A549 (cell line): ENCODE data around the gene DUS3L. TPM values are rescaled to one million over a fixed set of nuclear protein-coding genes. Genes with fewer than 3 reads are reported as not detected.

Experiments
- ATAC-seq, 2 experiments: fragments of 200-7000 bp in 1 of 2; fragments of >200 bp in 1 of 2; cut with Nextera tagmentation in 1 of 2; cut with Tn5 transposase in 1 of 2; 3 replicates each; pipeline versions ENCODE4 v1.8.0 to v1.9.1; 2018 to 2020; ENCODE audit warnings: mild to moderate bottlenecking in 1 of 2, moderate library complexity in 1 of 2
- CTCF ChIA-PET: fragments of 300-600 bp; sonication (Branson Sonifier 250); formaldehyde crosslinking; extraction: SDS; loops from one replicate; lab custom pipeline; 2021; ENCODE audit warnings: antibody characterized with exemption, inconsistent platforms; lab: Yijun Ruan, JAX
- POLR2A ChIA-PET: fragments of 350-600 bp; formaldehyde crosslinking; extraction: SDS; loops from one replicate; lab custom pipeline; 2021; ENCODE audit warnings: antibody characterized with exemption, inconsistent platforms; lab: Yijun Ruan, JAX
- DNase-seq, 2 experiments: peaks; one replicate each; pipeline versions ENCODE4 v3.0.0 to v3.0.0-alpha.2; 2011 to 2016; ENCODE audit warnings: low read depth in 1 of 2, low spot score in 1 of 2
- FAIRE-seq: peaks from 2 replicates; lab custom pipeline; 2011; peaks lifted over from hg19 to GRCh38; lab: Jason Lieb, UNC
- H3K27ac ChIP-seq, 2 experiments: fragments of >200 bp; sonication (Bioruptor Twin); formaldehyde crosslinking; 3 replicates each; pipeline ENCODE4 v1.5.1; 2016 to 2017
- H3K4me1 ChIP-seq: fragments of >200 bp; sonication (Bioruptor Twin); formaldehyde crosslinking; 3 replicates; pipeline ENCODE4 v1.6.1; 2016
- H3K4me2 ChIP-seq: fragments of >200 bp; sonication (Bioruptor Twin); formaldehyde crosslinking; 3 replicates; pipeline ENCODE4 v1.6.1; 2016
- H3K4me3 ChIP-seq: fragments of >200 bp; sonication (Bioruptor Twin); formaldehyde crosslinking; 3 replicates; pipeline ENCODE4 v1.5.1; 2016
- H3K9me3 ChIP-seq: fragments of >200 bp; sonication (Bioruptor Twin); formaldehyde crosslinking; 3 replicates; pipeline ENCODE4 v1.6.1; 2016
- CHD4 ChIP-seq: fragments of 200-600 bp; sonication (generic); IDR thresholded peaks from 2 replicates; pipeline ENCODE4 v1.6.1; 2016; ENCODE audit warnings: antibody characterized with exemption, mild to moderate bottlenecking, borderline replicate concordance
- FOSB ChIP-seq: fragments of 250-450 bp; sonication (Bioruptor Pico); IDR thresholded peaks from 2 replicates; pipeline ENCODE4 v1.5.0; 2020; ENCODE audit warnings: mild to moderate bottlenecking, moderate library complexity
- GATA3 ChIP-seq: IDR thresholded peaks from 2 replicates; pipeline ENCODE4 v1.6.1; 2012; ENCODE audit warnings: borderline replicate concordance
- HOXB5 ChIP-seq: fragments of 250-450 bp; sonication (Bioruptor Pico); IDR thresholded peaks from 2 replicates; pipeline ENCODE4 v1.5.0; 2020; ENCODE audit warnings: mild to moderate bottlenecking, moderate library complexity
- JUN ChIP-seq, 2 experiments: fragments of >200 bp; sonication (Bioruptor Twin); formaldehyde crosslinking; IDR thresholded peaks; 2 replicates in 1 of 2; 3 replicates in 1 of 2; pipeline ENCODE4 v1.6.1; 2016 to 2017
- JUNB ChIP-seq: fragments of >200 bp; sonication (Bioruptor Twin); formaldehyde crosslinking; IDR thresholded peaks from 2 replicates; pipeline ENCODE4 v1.6.1; 2016
- KDM1A ChIP-seq: fragments of 200-600 bp; sonication (generic); IDR thresholded peaks from 2 replicates; pipeline ENCODE4 v1.6.1; 2016; ENCODE audit warnings: low read depth, mild to moderate bottlenecking
- RFX5 ChIP-seq: fragments of 450-650 bp; IDR thresholded peaks from 2 replicates; pipeline ENCODE4 v1.7.1; 2014; ENCODE audit warnings: antibody characterized with exemption, mild to moderate bottlenecking, moderate library complexity
- TFCP2L1 ChIP-seq: fragments of 250-450 bp; sonication (Bioruptor Pico); IDR thresholded peaks from 2 replicates; pipeline ENCODE4 v1.5.0; 2021; ENCODE audit warnings: mild to moderate bottlenecking
- ZFP36 ChIP-seq: fragments of 450-650 bp; IDR thresholded peaks from 2 replicates; pipeline ENCODE4 v1.6.1; 2014; ENCODE audit warnings: borderline replicate concordance; ENCODE audit not compliant: partially characterized antibody
- ZNF302 ChIP-seq: fragments of 250-450 bp; sonication (Bioruptor Pico); IDR thresholded peaks from 2 replicates; pipeline ENCODE4 v1.9.0; 2021; ENCODE audit warnings: inconsistent platforms, mild to moderate bottlenecking, moderate library complexity
- ZSCAN20 ChIP-seq: fragments of 250-450 bp; sonication (Bioruptor Pico); IDR thresholded peaks from 2 replicates; pipeline ENCODE4 v1.8.0; 2022; ENCODE audit warnings: mild to moderate bottlenecking, moderate library complexity
- WGBS: methylation state at CpG from one replicate; pipeline ENCODE4 v1.1.6; 2017; ENCODE audit errors: missing lambda C conversion rate; 5-methylcytosine and 5-hydroxymethylcytosine counted together
- polyA plus RNA-seq, 4 experiments: library from polyadenylated mRNA; depleted of rRNA in 3 of 4; stranded (reverse); fragments of >200 nt; fragmentation: RNase III in 1 of 4; extraction: RNeasy Plus Mini Kit Qiagen cat#74134 plus additional on column Dnase treatment in 1 of 4; gene quantifications; 2 replicates in 3 of 4; 3 replicates in 1 of 4; pipeline ENCODE4 v1.2.3, GENCODE V29; 2011 to 2017
- TF ChIP-seq, protein P1 (sequence below): fragments of 250-450 bp; sonication (Bioruptor Pico); IDR thresholded peaks from 2 replicates; pipeline ENCODE4 v1.5.0; 2020; ENCODE audit warnings: low read depth, mild to moderate bottlenecking, moderate library complexity
- TF ChIP-seq, protein P2 (sequence below): fragments of 450-650 bp; IDR thresholded peaks from 2 replicates; pipeline ENCODE4 v1.6.1; 2014; ENCODE audit warnings: antibody characterized with exemption
- TF ChIP-seq, protein P3 (sequence below): fragments of >200 bp; sonication (Bioruptor Twin); formaldehyde crosslinking; IDR thresholded peaks from 3 replicates; pipeline ENCODE4 v1.6.1; 2016
- TF ChIP-seq, protein P4 (sequence below): fragments of 250-450 bp; sonication (Bioruptor Pico); IDR thresholded peaks from 2 replicates; pipeline ENCODE4 v1.5.0; 2021; ENCODE audit warnings: mild to moderate bottlenecking, moderate library complexity, borderline replicate concordance

Gene DUS3L
- polyA plus RNA-seq, 2 of the 4 experiments (the other 2 are of a cell fraction) = 16.3 to 26.9 TPM

DNA sequence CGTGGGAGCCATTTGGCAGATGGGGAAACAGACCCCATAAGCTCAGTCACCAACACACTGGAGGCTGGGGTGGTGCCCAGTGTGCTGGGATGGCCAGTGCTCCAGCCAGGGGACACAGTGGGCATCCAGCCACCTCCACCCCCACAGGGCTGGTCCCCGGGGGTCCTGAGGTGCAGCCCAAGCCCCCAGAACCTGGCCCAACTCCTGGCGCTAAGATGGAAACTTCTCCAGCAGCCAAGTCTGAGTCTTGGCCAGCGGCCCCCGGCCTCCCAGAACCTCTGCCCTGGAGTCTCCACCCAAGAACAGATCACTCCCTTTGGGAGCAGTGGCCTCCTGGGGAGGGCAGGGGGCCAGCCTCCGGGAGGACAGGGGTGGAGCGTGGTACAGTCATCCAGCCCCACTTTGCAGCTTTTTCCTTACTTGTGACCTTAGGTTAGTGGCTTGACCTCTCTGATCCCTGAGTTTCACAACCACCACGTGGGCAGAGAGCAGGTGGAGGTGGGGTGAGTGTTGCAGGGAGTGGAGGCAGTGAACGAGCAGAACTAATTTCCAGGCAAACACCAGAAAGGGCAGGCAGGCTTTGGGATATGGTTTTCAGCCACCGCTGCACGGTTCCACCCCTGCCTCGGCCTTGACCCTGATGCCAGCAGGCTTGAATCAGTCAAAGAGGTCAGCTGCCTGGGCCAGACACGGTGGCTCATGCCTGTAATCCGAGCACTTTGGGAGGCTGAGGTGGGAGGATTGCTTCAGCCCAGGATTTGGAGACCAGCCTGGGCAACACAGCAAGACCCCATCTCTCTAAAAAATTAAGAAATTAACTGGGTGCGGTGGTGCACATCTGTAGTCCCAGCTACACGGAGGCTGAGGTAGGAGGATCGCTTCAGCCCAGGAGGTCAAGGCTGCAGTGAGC, 9.7 kb upstream of the DUS3L start:
- POLR2A ChIA-PET = no interaction called here
- no peak for FAIRE-seq
- CTCF ChIA-PET = interaction anchor here (0.8 to 1.6 kb wide), 4 partner anchors 22 to 222 kb away, joined by 3 to 5 read pairs (median 3); no protein-coding TSS in a partner anchor

DNA sequence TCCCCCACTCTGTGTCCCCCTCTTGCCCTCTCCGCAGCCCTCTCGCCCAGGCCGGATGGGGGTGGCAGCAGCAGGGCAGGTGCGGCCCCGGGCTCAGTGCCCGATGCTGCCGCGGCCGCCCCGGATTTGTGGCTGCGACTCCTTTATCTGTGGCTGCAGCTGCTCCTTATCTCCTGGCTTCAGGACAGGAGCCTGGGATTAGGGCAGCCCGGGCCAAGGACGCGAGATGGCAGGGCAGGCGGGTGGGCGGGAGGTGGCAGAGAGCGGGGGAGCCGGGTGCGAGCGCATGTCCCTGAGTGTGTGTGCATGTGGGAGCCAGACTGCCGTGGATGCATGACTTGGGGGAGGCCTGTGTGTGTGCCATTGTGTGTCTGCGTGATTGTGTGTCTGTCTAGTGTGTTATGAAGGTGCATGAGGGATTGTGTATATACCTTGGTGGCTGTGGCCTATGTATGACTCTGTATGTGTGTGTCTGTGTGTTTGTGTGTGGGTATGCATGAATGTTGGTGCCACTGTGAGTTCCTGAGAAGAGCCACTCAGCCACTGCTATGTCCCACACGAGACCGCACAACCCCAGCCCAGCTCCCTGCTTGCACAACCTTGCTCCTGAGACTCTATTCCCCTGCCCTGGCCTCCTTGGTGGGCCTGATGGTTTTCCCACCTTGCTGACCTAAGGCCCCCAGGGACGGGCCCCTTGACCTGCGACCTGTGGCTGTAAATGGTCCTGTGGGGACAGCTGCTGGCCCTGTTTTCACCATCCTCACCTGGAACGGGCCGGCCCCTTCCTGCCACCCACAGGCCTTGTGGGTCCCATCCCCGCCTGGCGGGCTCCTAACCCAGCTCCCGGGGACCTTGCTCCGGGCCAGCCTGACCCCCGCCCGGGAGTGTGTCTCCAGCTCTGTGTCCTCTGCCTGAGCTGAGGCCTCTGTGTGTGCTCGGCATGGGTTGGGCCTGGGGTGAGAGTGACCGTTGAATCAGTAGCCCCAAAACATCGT, 8.6 kb upstream of the DUS3L start:
- WGBS = 74% methylated on average over 8 of the region's 37 CpGs
- Histone ChIP-seq H3K9me3 (no peaks in the 10 kb centered on the region), H3K4me1 (peaks cover 12% of the 10 kb centered on the region; the same call in 2 of the 3 replicates)
- no peak for ATAC-seq
- TF ChIP-seq CHD4 (no peak), ZNF302 (CRISPR knock-in tag) (no peak), HOXB5 (CRISPR knock-in tag) (no peak), RFX5 (no peak), GATA3 (no peak), JUN (IDR thresholded peaks at IDR 0.05) (no peak), FOSB (no peak), TFCP2L1 (CRISPR knock-in tag) (no peak), JUNB (no peak), ZFP36 (no peak), ZSCAN20 (CRISPR knock-in tag) (no peak), KDM1A (no peak)
- TF ChIP-seq, protein P1, sequence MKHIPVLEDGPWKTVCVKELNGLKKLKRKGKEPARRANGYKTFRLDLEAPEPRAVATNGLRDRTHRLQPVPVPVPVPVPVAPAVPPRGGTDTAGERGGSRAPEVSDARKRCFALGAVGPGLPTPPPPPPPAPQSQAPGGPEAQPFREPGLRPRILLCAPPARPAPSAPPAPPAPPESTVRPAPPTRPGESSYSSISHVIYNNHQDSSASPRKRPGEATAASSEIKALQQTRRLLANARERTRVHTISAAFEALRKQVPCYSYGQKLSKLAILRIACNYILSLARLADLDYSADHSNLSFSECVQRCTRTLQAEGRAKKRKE (CRISPR knock-in tag) = no peak
- TF ChIP-seq, protein P2, sequence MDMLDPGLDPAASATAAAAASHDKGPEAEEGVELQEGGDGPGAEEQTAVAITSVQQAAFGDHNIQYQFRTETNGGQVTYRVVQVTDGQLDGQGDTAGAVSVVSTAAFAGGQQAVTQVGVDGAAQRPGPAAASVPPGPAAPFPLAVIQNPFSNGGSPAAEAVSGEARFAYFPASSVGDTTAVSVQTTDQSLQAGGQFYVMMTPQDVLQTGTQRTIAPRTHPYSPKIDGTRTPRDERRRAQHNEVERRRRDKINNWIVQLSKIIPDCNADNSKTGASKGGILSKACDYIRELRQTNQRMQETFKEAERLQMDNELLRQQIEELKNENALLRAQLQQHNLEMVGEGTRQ = no peak
- TF ChIP-seq, protein P3, sequence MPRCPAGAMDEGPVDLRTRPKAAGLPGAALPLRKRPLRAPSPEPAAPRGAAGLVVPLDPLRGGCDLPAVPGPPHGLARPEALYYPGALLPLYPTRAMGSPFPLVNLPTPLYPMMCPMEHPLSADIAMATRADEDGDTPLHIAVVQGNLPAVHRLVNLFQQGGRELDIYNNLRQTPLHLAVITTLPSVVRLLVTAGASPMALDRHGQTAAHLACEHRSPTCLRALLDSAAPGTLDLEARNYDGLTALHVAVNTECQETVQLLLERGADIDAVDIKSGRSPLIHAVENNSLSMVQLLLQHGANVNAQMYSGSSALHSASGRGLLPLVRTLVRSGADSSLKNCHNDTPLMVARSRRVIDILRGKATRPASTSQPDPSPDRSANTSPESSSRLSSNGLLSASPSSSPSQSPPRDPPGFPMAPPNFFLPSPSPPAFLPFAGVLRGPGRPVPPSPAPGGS = no peak
- TF ChIP-seq, all 56 proteins: peak for 0
- DNase-seq (no peak), FAIRE-seq (no peak)
- POLR2A ChIA-PET = interaction anchor here (0.7 kb wide), 1 partner anchor 104 kb away, joined by 3 read pairs; the partner anchor contains the start of gene NDUFA11
- Histone ChIP-seq H3K4me3 (no peak overlapping the region), H3K27ac (no peak overlapping the region), H3K4me2 (no peak overlapping the region)
- CTCF ChIA-PET = interaction anchor here (1.2 to 1.3 kb wide), 2 partner anchors 23 to 25 kb away, joined by 3 read pairs; no protein-coding TSS in a partner anchor

More for the DNA sequence above, 9.7 kb upstream of the DUS3L start:
- DNase-seq (no peak), ATAC-seq (no peak)
- Histone ChIP-seq H3K27ac (no peak overlapping the region), H3K4me3 (no peak overlapping the region), H3K4me1 (peaks cover 16% of the 10 kb centered on the region; the same call in 2 of the 3 replicates), H3K9me3 (no peaks in the 10 kb centered on the region), H3K4me2 (no peak overlapping the region)
- TF ChIP-seq, protein P4, sequence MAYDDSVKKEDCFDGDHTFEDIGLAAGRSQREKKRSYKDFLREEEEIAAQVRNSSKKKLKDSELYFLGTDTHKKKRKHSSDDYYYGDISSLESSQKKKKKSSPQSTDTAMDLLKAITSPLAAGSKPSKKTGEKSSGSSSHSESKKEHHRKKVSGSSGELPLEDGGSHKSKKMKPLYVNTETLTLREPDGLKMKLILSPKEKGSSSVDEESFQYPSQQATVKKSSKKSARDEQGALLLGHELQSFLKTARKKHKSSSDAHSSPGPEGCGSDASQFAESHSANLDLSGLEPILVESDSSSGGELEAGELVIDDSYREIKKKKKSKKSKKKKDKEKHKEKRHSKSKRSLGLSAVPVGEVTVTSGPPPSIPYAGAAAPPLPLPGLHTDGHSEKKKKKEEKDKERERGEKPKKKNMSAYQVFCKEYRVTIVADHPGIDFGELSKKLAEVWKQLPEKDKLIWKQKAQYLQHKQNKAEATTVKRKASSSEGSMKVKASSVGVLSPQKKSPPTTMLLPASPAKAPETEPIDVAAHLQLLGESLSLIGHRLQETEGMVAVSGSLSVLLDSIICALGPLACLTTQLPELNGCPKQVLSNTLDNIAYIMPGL (CRISPR knock-in tag) = no peak
- 62% methylated on average over 12 of the region's 17 CpGs for WGBS
